HEK293 (cell line): ENCODE results near the gene MSRB2.

ENCODE experiments used
- CTCF ChIP-seq: fragments of 450-650 bp; formaldehyde crosslinking; IDR thresholded peaks from 2 replicates; pipeline ENCODE4 v1.5.1; 2016; ENCODE audit warnings: missing biosample characterization, missing genetic modification characterization
- GLIS1 ChIP-seq: fragments of 450-650 bp; formaldehyde crosslinking; IDR thresholded peaks from 2 replicates; pipeline ENCODE4 v1.5.1; 2016; ENCODE audit warnings: missing biosample characterization, missing genetic modification characterization
- HOXA7 ChIP-seq: sonication (generic); formaldehyde crosslinking; IDR thresholded peaks from 2 replicates; pipeline ENCODE4 v1.8.1; 2022; ENCODE audit warnings: missing genetic modification reagents, borderline replicate concordance
- OVOL3 ChIP-seq: fragments of 450-650 bp; formaldehyde crosslinking; IDR thresholded peaks from 2 replicates; pipeline ENCODE4 v1.5.1; 2016; ENCODE audit warnings: missing biosample characterization, missing genetic modification characterization
- RBAK ChIP-seq: fragments of 450-650 bp; formaldehyde crosslinking; IDR thresholded peaks from 2 replicates; pipeline ENCODE4 v1.5.1; 2016; ENCODE audit warnings: missing biosample characterization, missing genetic modification characterization
- TCF7L2 ChIP-seq: IDR thresholded peaks from 2 replicates; pipeline ENCODE4 v1.6.1; 2011; ENCODE audit warnings: low read depth, mild to moderate bottlenecking, inconsistent platforms, low read length, moderate library complexity, borderline replicate concordance
- ZFHX2 ChIP-seq: fragments of 450-650 bp; formaldehyde crosslinking; conservative IDR thresholded peaks from 2 replicates; pipeline ENCODE4 v1.5.1; 2016; ENCODE audit warnings: missing biosample characterization, missing genetic modification characterization
- ZNF133 ChIP-seq: fragments of 450-650 bp; formaldehyde crosslinking; IDR thresholded peaks from 2 replicates; pipeline ENCODE4 v1.5.1; 2016; ENCODE audit warnings: missing biosample characterization, missing genetic modification characterization
- ZNF280D ChIP-seq: fragments of 450-650 bp; formaldehyde crosslinking; IDR thresholded peaks from 2 replicates; pipeline ENCODE4 v1.5.1; 2016; ENCODE audit warnings: missing biosample characterization, missing genetic modification characterization

GRCh38 chr10:23146258-23146657 lies 50.9 kb downstream of the MSRB2 start:
- TF ChIP-seq ZNF133 (tag by site-specific recombination) = no peak
- TF ChIP-seq CTCF = no peak
- no peak for TF ChIP-seq TCF7L2
- no peak for TF ChIP-seq ZNF280D
- TF ChIP-seq OVOL3 = no peak
- no peak for TF ChIP-seq HOXA7 (CRISPR knock-in tag)
- TF ChIP-seq RBAK = no peak
- no peak for TF ChIP-seq ZFHX2 (tag by site-specific recombination)
- no peak for TF ChIP-seq GLIS1 (tag by site-specific recombination)
